Activated T-helper 1 cell treated with anti-CD3 and anti-CD28 coated beads, Interleukin-12 subunit alpha, Interleukin-12 subunit beta, Interleukin-2, Interleukin-4 antibody, amounts not matched to agents 30 ng/mL and 10 ng/mL and 1 ng/mL, durations not matched to agents 14 hours and 24 hours and 36 hours (primary cell): ENCODE measurements around the gene FAM136A. TPM values are rescaled to one million over a fixed set of nuclear protein-coding genes. Genes with fewer than 3 reads are reported as not detected.
"Not testable (repeated sequence)": the region's sequence is repeated elsewhere in the genome, so short reads cannot be mapped to it uniquely, and the experiment has no call there.

Experiments
- DNase-seq: peaks from one replicate; pipeline ENCODE4 v3.0.0; 2021; ENCODE audit warnings: low spot score
- H3K27ac Mint-ChIP-seq: one replicate; pipeline ENCODE4 v1.8.0; 2021; ENCODE audit warnings: mild to moderate bottlenecking, mixed read lengths
- H3K27me3 Mint-ChIP-seq: one replicate; pipeline ENCODE4 v1.8.0; 2022; ENCODE audit warnings: mild to moderate bottlenecking, moderate library complexity, mixed read lengths; ENCODE audit not compliant: insufficient read depth
- H3K36me3 Mint-ChIP-seq: one replicate; pipeline ENCODE4 v1.8.0; 2021; ENCODE audit warnings: low read depth, mixed read lengths
- H3K4me1 Mint-ChIP-seq: one replicate; pipeline ENCODE4 v1.8.0; 2021; ENCODE audit warnings: low read depth, mixed read lengths
- H3K4me3 Mint-ChIP-seq: one replicate; pipeline ENCODE4 v1.8.0; 2021; ENCODE audit warnings: mild to moderate bottlenecking, moderate library complexity, mixed read lengths
- H3K9me3 Mint-ChIP-seq: one replicate; pipeline ENCODE4 v1.8.0; 2021; ENCODE audit warnings: mixed read lengths
- intact Hi-C: fragments of 100-400 bp; cut with micrococcal nuclease; formaldehyde crosslinking; loops from one replicate; pipeline ENCODE4 v1.15.1; 2024
- total RNA-seq: library from RNA; stranded (reverse); gene quantifications from 2 replicates; pipeline ENCODE4 v1.2.3, GENCODE V29; 2022

FAM136A gene
- total RNA-seq, 1 donor from 2014 or later = 88.9 TPM

DNA sequence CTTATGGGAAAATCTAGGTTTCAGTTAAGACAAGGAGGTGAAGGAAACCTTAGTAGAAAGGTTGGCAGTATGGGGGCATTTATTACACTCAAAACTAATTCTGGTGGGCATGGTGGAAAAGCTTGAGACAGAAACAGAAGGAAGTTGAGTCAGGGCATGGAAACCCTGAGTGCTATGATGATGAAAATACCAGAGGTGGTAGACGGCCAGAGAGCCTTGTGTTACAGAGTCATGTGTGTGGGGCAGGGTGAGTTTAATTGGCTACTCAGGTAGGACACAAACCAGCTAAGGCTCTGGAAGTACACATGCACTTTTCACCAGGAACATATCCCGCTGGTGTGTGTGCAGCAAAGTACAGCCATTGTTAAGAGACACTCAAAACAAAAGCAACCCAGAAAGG, 20.7 kb upstream of the FAM136A start:
- H3K4me3 Mint-ChIP-seq = no peak overlapping the region
- DNase-seq = no peak
- peaks cover 17% of the 10 kb centered on the region for H3K27me3 Mint-ChIP-seq
- intact Hi-C loops = no loop called here
- H3K4me1 Mint-ChIP-seq = no peaks in the 10 kb centered on the region
- H3K9me3 Mint-ChIP-seq = no peaks in the 10 kb centered on the region
- no peaks in the 10 kb centered on the region for H3K36me3 Mint-ChIP-seq
- no peak overlapping the region for H3K27ac Mint-ChIP-seq

DNA sequence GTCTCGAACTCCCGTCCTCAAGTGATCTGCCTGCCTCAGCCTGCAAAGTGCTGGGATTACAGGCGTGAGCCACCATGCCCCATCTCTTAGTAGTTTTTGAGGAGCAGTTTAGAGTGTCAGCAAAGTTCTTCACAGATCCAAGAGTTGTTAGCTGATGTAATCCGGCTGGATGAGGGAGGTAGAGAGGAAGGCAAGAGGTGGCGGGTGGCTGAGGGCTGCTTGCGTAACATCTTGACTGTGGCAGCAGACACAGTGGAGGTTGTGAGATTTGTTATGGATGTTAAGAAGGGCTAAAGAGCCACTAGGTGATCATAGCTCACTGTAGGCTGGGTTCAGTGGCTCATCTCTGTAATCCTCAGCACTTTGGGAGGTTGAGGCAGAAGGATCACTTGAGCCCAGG, 19.5 kb upstream of the FAM136A start:
- H3K27me3 Mint-ChIP-seq = peaks cover 21% of the 10 kb centered on the region
- intact Hi-C loops = no loop called here
- DNase-seq = no peak
- H3K9me3 Mint-ChIP-seq = no peaks in the 10 kb centered on the region
- no peak overlapping the region for H3K27ac Mint-ChIP-seq
- no peaks in the 10 kb centered on the region for H3K4me1 Mint-ChIP-seq
- no peak overlapping the region for H3K4me3 Mint-ChIP-seq
- H3K36me3 Mint-ChIP-seq = no peaks in the 10 kb centered on the region

DNA sequence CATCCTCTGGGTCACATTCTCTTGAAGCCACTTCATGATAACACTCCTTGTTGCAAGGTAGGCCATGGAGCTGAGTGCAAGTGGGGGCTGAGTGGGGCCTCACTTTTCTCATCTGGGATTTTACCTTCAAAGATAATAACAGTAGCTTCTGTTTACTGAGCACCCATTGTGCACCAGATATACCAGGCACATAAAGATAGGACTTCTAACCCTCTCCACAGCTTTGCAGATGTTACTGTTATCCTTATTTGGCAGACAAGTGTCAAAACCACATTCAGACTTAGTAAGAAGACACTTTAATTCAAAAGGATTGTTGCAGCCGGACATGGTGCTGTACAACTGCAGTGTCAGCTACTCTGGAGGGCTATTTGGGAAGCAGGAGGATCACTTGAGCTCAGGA, 12.8 kb upstream of the FAM136A start:
- H3K4me3 Mint-ChIP-seq = no peak overlapping the region
- H3K27ac Mint-ChIP-seq = no peak overlapping the region
- no peaks in the 10 kb centered on the region for H3K4me1 Mint-ChIP-seq
- intact Hi-C loops = no loop called here
- H3K36me3 Mint-ChIP-seq = no peaks in the 10 kb centered on the region
- peaks cover 20% of the 10 kb centered on the region for H3K27me3 Mint-ChIP-seq
- H3K9me3 Mint-ChIP-seq = no peaks in the 10 kb centered on the region
- DNase-seq = no peak

DNA sequence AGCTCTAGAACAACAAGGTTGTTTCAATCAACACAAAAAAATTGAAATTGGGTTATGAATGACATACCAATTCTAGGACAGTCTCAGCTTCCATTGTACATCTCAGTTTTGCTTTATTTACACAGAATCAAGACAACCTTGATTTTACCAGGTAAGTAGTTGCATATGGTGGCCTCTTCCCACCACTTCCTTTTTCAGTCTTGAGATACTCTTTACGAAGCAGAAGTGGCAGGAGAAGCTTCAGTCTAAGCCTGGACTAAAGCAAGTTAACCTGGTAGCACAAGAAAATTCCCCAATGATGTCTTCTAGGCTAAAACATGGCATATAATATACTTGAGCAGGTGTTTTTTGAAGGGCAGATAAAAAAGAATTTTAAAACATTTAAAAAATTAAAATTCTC, 10.7 kb upstream of the FAM136A start:
- H3K4me1 Mint-ChIP-seq = no peaks in the 10 kb centered on the region
- no peak for DNase-seq
- H3K27ac Mint-ChIP-seq = no peak overlapping the region
- intact Hi-C loops = no loop called here
- peaks cover 17% of the 10 kb centered on the region for H3K27me3 Mint-ChIP-seq
- H3K9me3 Mint-ChIP-seq = no peaks in the 10 kb centered on the region
- H3K4me3 Mint-ChIP-seq = no peak overlapping the region
- no peaks in the 10 kb centered on the region for H3K36me3 Mint-ChIP-seq

DNA sequence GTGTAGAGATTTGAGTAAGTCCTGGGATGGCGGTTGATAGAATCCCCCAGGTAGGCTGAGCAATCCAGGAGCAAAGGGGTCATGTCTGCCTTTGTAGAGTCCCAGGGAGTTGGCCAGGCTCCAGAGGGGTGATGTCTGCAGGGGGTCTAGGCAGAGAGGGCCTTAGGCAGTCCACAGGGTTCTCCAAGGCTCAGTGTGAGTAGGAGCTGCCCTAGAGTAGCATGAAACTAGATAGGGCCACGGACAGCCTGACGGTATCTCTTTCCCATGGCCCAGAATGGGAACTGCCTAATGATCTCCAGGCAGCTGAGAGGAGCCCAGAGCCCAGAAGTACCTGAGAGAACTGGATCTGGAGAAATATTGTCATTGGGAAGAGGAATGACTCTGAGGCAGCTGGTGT, 9.0 kb upstream of the FAM136A start:
- Mint-ChIP-seq H3K27ac (no peak overlapping the region), H3K36me3 (no peaks in the 10 kb centered on the region), H3K4me3 (no peak overlapping the region), H3K4me1 (no peaks in the 10 kb centered on the region), H3K9me3 (no peaks in the 10 kb centered on the region), H3K27me3 (peaks cover 11% of the 10 kb centered on the region)
- DNase-seq = no peak
- intact Hi-C loops = no loop called here

DNA sequence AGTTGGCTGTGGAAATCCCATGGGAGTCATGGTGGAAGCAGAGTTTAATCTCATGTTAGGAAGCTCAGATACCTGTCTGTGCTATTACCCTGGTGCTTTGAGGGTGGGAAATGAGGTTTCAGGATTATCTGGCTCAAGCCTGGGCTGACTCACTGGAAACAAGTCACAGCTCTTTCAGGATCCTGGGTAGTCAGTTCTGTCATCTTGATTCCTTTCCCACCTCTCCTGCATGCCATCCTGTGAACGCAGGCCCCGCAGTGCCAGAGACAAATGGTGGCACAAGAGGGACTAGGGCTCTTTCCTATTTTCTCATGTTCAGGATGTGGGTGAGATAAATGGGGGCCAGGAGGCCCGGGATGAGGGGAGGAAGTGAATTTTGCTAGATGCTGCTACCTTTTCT, 3.7 kb upstream of the FAM136A start:
- DNase-seq = no peak
- Mint-ChIP-seq H3K4me1 (peaks cover 17% of the 10 kb centered on the region), H3K27ac (no peak overlapping the region), H3K27me3 (peaks cover 13% of the 10 kb centered on the region), H3K4me3 (no peak overlapping the region), H3K36me3 (peaks cover 2% of the 10 kb centered on the region), H3K9me3 (no peaks in the 10 kb centered on the region)
- intact Hi-C loops = loop anchor here (2.0 to 10.0 kb wide), 4 partner anchors 483 to 919 kb away; partner anchors contain the start of gene PAIP2B

DNA sequence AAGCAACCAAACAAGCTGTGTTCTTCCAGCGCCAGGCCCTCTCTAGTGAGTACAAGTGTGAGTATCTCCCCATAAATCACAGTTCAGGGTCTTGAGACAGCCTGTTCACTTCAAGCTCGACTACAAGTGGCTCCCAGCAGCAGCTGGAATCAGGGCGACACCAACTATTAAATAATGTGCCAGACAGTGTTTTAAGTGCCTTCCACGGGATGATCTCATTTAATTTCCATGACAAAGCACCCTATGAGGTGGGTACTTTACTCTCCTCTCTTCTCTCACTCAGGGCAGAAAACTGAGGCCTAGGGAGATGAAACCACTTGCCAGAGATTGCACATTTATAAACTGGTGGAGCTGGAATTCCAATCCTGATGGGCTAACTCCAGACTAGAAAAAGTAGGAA, 2.6 kb upstream of the FAM136A start:
- H3K4me3 Mint-ChIP-seq = no peak overlapping the region
- peaks cover 19% of the 10 kb centered on the region for H3K4me1 Mint-ChIP-seq

DNA sequence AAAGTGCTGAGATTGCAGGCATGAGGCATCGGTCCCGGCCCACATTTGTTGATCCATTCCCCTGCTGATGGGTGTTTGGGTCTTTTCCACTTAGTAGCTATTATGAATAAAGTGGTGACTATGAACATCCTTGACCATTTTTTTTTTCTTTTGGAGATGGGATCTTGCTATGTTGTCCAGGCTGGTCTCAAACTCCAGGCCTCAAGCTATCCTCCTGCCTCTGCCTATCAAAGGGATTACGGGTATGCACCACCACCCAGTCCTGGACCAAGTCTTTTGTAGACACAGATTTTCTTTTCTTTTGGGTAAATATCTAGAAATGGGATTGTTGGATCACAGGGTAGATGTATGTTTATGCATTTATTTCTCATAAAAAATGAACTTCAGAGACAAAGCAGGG, 1.3 kb upstream of the FAM136A start:
- DNase-seq = no peak
- Mint-ChIP-seq H3K27me3 (peaks cover 10% of the 10 kb centered on the region), H3K4me1 (peaks cover 27% of the 10 kb centered on the region), H3K36me3 (peaks cover 15% of the 10 kb centered on the region), H3K27ac (no peak overlapping the region), H3K4me3 (no peak overlapping the region), H3K9me3 (no peaks in the 10 kb centered on the region)
- intact Hi-C loops = loop anchor here (5.0 to 10.0 kb wide), 5 partner anchors 249 to 922 kb away; partner anchors contain the start of genes ADD2, ANKRD53, PAIP2B and TGFA

More for the DNA sequence above, 2.6 kb upstream of the FAM136A start:
- intact Hi-C loops = loop anchor here (1.0 to 10.0 kb wide), 10 partner anchors 37 to 920 kb away; partner anchors contain the start of genes ADD2, ANKRD53, PAIP2B and TGFA
- H3K27me3 Mint-ChIP-seq = peaks cover 10% of the 10 kb centered on the region
- DNase-seq = no peak
- no peak overlapping the region for H3K27ac Mint-ChIP-seq
- H3K36me3 Mint-ChIP-seq = peaks cover 6% of the 10 kb centered on the region
- H3K9me3 Mint-ChIP-seq = no peaks in the 10 kb centered on the region

DNA sequence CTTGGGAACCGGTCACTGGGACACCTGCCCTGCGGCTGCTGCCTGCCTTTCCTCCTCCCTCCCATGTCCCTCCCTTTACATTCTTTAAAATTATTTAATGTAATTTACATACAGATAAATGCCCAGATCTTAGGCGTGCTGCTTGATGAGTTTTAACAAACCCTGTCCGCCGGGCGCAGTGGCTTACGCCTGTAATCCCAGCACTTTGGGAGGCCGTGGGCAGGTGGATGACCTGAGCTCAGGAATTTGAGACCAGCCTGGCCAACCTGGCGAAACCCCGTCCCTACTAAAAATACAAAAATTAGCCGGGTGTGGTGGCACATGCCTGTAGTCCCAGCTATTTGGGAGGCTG, 304 bp upstream of the FAM136A start:
- Mint-ChIP-seq H3K4me3 (peak overlapping the region; percentile 91), H3K4me1 (peaks cover 35% of the 10 kb centered on the region), H3K27ac (peak overlapping the region; percentile 78), H3K36me3 (peaks cover 21% of the 10 kb centered on the region)
- intact Hi-C loops = loop anchor here (1.0 to 10.0 kb wide), 6 partner anchors 250 to 923 kb away; partner anchors contain the start of genes ADD2, ANKRD53, PAIP2B and TGFA
- not testable (repeated sequence) for H3K27me3 Mint-ChIP-seq, H3K9me3 Mint-ChIP-seq, DNase-seq

DNA sequence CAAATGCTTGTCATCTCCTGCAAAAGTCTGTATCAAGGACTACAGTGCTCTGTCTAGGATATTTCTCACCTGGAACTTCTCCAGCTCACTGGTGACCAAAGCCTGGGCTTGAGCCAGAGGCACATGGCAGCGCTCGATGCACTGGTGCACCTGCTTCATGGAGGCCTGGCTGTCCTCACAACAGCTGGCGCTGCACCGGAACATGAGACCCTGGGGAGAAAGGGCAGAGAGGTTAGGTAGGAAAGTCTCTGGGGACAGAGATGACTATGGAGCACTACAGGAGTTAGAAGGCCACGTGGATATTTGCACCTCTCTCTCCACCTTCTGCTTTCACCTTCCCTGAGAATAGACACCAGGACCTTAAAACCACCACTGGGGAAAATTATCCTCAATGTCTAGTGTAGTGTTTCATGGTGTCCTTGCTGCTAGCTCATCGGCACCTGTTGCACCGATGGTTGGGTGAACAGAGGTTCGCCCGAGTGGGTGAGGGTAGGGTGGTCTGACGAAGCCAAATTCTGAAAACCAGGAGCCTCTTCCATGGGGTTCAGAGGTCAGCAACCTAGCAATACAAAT, 1.0 kb downstream of the FAM136A start:
- Mint-ChIP-seq H3K27ac (peak overlapping the region; percentile 93), H3K9me3 (no peaks in the 10 kb centered on the region), H3K36me3 (peaks cover 31% of the 10 kb centered on the region), H3K27me3 (peaks cover 6% of the 10 kb centered on the region), H3K4me3 (peak overlapping the region; percentile 91), H3K4me1 (peaks cover 47% of the 10 kb centered on the region)
- no peak for DNase-seq
- intact Hi-C loops = loop anchor here (1.0 to 10.0 kb wide), 7 partner anchors 8 to 924 kb away; partner anchors contain the start of genes ADD2, ANKRD53, PAIP2B and SNRPG

DNA sequence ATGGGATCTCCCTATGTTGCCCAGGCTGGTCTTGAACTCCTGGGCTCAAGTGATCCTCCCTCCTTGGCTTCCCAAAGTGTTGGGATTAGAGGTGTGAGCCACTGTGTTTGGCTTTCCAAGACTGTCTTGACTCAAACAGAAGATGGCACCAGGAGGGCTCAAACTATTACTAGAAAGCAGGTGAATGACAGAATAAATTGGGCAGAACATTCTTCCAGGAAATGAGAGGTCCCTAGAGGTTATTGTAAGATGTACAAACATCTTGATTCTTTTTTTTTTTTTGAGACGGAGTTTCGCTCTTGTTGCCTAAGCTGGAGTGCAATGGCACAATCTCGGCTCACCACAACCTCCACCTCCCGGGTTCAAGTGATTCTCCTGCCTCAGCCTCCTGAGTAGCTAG, 4.0 kb downstream of the FAM136A start:
- H3K27ac Mint-ChIP-seq, H3K9me3 Mint-ChIP-seq, intact Hi-C loops, H3K27me3 Mint-ChIP-seq, H3K4me3 Mint-ChIP-seq, DNase-seq: not testable (repeated sequence)
- Mint-ChIP-seq H3K36me3 (peaks cover 32% of the 10 kb centered on the region), H3K4me1 (peaks cover 51% of the 10 kb centered on the region)

DNA sequence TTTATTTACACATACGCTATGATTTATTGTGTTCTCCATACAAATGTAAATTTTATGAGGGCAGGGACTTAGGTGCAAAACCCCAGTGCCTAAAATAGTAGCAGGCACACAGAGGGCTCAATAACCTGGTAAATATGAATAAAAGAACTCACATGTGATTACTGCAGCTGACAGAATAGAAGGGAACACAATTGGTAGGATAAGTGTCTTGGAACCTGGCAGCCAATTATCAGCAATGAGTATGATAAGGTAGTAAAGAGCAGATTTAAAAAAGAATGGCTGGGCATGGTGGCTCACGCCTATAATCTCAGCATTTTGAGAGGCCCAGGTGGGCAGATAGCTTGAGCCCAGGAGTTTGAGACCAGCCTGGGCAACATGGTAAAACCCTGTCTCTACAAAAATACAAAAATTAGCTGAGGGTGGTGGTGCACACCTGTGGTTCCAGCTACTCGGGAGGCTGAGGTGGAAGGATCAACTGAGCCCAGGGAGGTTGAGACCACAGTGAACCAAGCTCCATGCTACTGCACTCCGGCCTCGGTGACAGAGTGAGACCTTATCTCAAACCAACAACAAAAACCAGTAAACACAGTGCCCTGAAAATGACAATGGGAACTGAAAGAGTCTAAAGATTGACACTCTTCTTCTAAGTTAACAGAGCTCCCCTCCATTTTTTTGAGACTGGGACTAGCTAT, 18.2 kb downstream of the FAM136A start:
- Mint-ChIP-seq H3K4me3 (no peak overlapping the region), H3K4me1 (peaks cover 31% of the 10 kb centered on the region), H3K9me3 (no peaks in the 10 kb centered on the region), H3K27me3 (no peaks in the 10 kb centered on the region), H3K36me3 (peaks cover 49% of the 10 kb centered on the region), H3K27ac (no peak overlapping the region)
- intact Hi-C loops = no loop called here
- DNase-seq = no peak

DNA sequence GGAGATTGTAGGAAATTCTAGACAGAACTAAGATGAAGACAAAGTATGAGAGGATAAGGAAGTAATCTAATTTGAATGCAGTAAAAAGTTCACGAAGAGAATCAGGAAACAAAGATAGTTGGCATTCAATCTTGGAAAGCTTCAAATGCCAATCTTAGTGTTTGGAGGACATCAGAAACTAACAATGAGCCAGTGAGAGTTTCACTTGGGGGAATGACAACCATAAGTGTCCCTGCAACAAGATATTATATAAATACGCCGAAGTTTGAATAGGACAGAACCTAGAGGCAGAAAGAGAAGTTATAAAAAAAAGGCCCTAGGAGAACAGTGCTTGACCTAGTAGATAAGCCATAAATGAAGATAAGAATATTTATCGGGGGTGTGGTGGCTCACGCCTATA, 19.4 kb downstream of the FAM136A start:
- Mint-ChIP-seq H3K9me3 (no peaks in the 10 kb centered on the region), H3K4me3 (no peak overlapping the region), H3K27ac (no peak overlapping the region), H3K27me3 (no peaks in the 10 kb centered on the region), H3K4me1 (peaks cover 31% of the 10 kb centered on the region), H3K36me3 (peaks cover 48% of the 10 kb centered on the region)
- intact Hi-C loops = no loop called here
- no peak for DNase-seq
